ENCODE data around the gene CFB.

- no peak for TF ChIP-seq MAX (IDR thresholded peaks at IDR 0.05)
- no peak for TF ChIP-seq SP1 (IDR thresholded peaks at IDR 0.05)
- no peak for TF ChIP-seq CTCF (IDR thresholded peaks at IDR 0.05; ENCODE audit: low read depth, low read length, missing input control)
- TF ChIP-seq RAD21 (IDR thresholded peaks at IDR 0.05): peak; percentile 23 to 39
- no peak for TF ChIP-seq GABPA (IDR thresholded peaks at IDR 0.05 in 1 of 2, conservative IDR thresholded peaks at IDR 0.05 in 1 of 2)
- TF ChIP-seq ATF3 (IDR thresholded peaks at IDR 0.05): no peak
- no peak for TF ChIP-seq REST (IDR thresholded peaks at IDR 0.05)
- TF ChIP-seq TAF1 (conservative IDR thresholded peaks at IDR 0.05): no peak
- TF ChIP-seq JUND (IDR thresholded peaks at IDR 0.05): no peak
- TF ChIP-seq YY1 (IDR thresholded peaks at IDR 0.05): no peak
- no peak for TF ChIP-seq ZBTB33 (IDR thresholded peaks at IDR 0.05)
- TF ChIP-seq EGR1 (IDR thresholded peaks at IDR 0.05; ENCODE audit: low read depth in 2 of 2): peak in 1 of 2 donors; percentile 23
These were observed 43.8 kb upstream of the CFB start, which contains the start of gene ZBTB12 for GRCh38 chr6:31901953-31902643.
